Measurements from ENCODE around the gene ZFP42.

DNA sequence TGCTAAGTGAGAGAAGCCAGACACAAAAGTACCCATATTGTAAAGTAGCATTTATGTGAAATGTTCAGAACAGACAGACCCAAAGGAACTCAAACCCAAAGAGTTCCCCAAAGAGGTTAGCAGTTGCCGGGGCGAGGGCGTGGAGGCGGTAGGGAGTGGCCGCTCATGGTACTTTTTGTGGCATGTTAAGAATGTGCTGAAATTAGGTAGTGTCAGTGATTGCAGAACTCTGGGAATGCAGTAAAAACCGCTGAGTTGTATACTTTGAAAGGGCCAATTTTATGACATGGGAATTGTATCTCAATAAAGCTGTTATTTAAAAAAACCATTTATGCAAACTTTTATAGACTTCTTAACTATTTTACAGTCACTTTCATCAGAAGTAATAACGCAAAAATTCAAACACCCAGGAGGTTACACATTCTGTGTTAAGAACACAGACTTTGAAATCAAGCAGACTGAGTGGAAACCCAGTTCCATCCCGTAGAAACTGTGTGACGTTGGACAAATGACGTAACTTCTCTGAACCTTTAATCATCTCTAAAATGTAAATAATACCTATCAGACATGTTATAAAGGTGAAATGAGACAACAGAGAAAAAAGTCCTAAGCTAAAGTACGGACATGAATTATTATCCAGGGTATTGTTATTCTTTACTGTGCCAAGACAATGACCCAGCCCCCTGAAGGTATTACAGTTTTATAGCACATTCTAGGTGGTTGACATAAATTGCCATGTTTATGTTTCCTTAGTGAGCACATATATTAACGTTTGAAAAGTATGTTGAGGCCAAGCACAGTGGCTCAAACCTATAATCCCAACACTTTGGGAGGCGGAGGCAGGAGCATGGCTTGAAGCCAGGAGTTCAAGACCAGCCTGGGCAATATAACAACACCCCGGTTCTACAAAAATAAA is 19.7 kb downstream of the ZFP42 start:
- TF ChIP-seq, protein P1, sequence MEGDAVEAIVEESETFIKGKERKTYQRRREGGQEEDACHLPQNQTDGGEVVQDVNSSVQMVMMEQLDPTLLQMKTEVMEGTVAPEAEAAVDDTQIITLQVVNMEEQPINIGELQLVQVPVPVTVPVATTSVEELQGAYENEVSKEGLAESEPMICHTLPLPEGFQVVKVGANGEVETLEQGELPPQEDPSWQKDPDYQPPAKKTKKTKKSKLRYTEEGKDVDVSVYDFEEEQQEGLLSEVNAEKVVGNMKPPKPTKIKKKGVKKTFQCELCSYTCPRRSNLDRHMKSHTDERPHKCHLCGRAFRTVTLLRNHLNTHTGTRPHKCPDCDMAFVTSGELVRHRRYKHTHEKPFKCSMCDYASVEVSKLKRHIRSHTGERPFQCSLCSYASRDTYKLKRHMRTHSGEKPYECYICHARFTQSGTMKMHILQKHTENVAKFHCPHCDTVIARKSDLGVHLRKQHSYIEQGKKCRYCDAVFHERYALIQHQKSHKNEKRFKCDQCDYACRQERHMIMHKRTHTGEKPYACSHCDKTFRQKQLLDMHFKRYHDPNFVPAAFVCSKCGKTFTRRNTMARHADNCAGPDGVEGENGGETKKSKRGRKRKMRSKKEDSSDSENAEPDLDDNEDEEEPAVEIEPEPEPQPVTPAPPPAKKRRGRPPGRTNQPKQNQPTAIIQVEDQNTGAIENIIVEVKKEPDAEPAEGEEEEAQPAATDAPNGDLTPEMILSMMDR (IDR thresholded peaks at IDR 0.05), result no peak
- no peak for TF ChIP-seq POLR2A (IDR thresholded peaks at IDR 0.05)

Data from esophagus squamous epithelium (tissue), 4 donors.